ENCODE data around the gene EDAR.

EDAR gene

GRCh38 chr2:109000738-109001137 is 11.7 kb upstream of the EDAR start:
- no peak for DNase-seq

- no peak for DNase-seq
These were observed 9.9 kb upstream of the EDAR start for GRCh38 chr2:108998911-108999310.

GRCh38 chr2:108994178-108994577 is 5.2 kb upstream of the EDAR start:
- no peak for DNase-seq

GRCh38 chr2:108993095-108993937 is 4.3 kb upstream of the EDAR start:
- DNase-seq = no peak

GRCh38 chr2:108988076-108988795 is 784 bp downstream of the EDAR start:
- no peak for DNase-seq

GRCh38 chr2:108986916-108987510 is 2.0 kb downstream of the EDAR start:
- DNase-seq = peak; percentile 84

- DNase-seq = no peak
These were observed 5.4 kb downstream of the EDAR start for GRCh38 chr2:108983610-108984009.

- no peak for DNase-seq
These were observed 6.0 kb downstream of the EDAR start for GRCh38 chr2:108983061-108983460.

GRCh38 chr2:108982259-108982679 is 6.8 kb downstream of the EDAR start:
- DNase-seq = no peak

GRCh38 chr2:108981846-108982245 is 7.2 kb downstream of the EDAR start:
- no peak for DNase-seq

- no peak for DNase-seq
These were observed 8.9 kb downstream of the EDAR start for GRCh38 chr2:108980076-108980475.

GRCh38 chr2:108979461-108979860 is 9.6 kb downstream of the EDAR start:
- peak; percentile 24 for DNase-seq

GRCh38 chr2:108978709-108979111 is 10.3 kb downstream of the EDAR start:
- DNase-seq = peak; percentile 51

- DNase-seq = no peak
These were observed 13.2 kb downstream of the EDAR start for GRCh38 chr2:108975613-108976435.

- no peak for DNase-seq
These were observed 14.3 kb downstream of the EDAR start for GRCh38 chr2:108974674-108975073.

- no peak for DNase-seq
These were observed 16.4 kb downstream of the EDAR start for GRCh38 chr2:108972663-108973062.

GRCh38 chr2:108971661-108972566 is 17.1 kb downstream of the EDAR start:
- DNase-seq = no peak

- DNase-seq = no peak
These were observed 18.7 kb downstream of the EDAR start for GRCh38 chr2:108970369-108970768.

GRCh38 chr2:108969856-108970255 is 19.2 kb downstream of the EDAR start:
- no peak for DNase-seq

- no peak for DNase-seq
These were observed 20.4 kb downstream of the EDAR start for GRCh38 chr2:108968619-108969018.

- peak; percentile 58 for DNase-seq
These were observed 21.3 kb downstream of the EDAR start for GRCh38 chr2:108967757-108968156.

Data from NCI-H82 (cell line).